H9 (cell line): ENCODE results near the gene PAH. TPM values are rescaled to one million over a fixed set of nuclear protein-coding genes. Genes with fewer than 3 reads are reported as not detected.

Source experiments
- DNase-seq: peaks from one replicate; pipeline ENCODE4 v3.0.0-alpha.2; 2017
- H2AFZ ChIP-seq: one replicate; pipeline ENCODE4 v1.6.1; 2013; ENCODE audit warnings: mild to moderate bottlenecking, low read length, control low read depth, moderate library complexity
- H2AK5ac ChIP-seq: 2 replicates; pipeline ENCODE4 v1.6.1; 2013; ENCODE audit warnings: low read length, control low read depth, mixed read lengths; ENCODE audit not compliant: insufficient read length
- H2BK120ac ChIP-seq: one replicate; pipeline ENCODE4 v1.6.1; 2013; ENCODE audit warnings: low read depth, mild to moderate bottlenecking, low read length, control low read depth, inconsistent platforms; ENCODE audit not compliant: poor library complexity, severe bottlenecking
- H2BK12ac ChIP-seq: 2 replicates; pipeline ENCODE4 v1.6.1; 2013; ENCODE audit warnings: low read length, control low read depth, mixed read lengths, low read depth; ENCODE audit not compliant: insufficient read length
- H2BK15ac ChIP-seq: 2 replicates; pipeline ENCODE4 v1.6.1; 2013; ENCODE audit warnings: low read depth, low read length, control low read depth
- H2BK20ac ChIP-seq: one replicate; pipeline ENCODE4 v1.6.1; 2013; ENCODE audit warnings: low read depth, mild to moderate bottlenecking, low read length, control low read depth, inconsistent platforms; ENCODE audit not compliant: poor library complexity, severe bottlenecking
- H2BK5ac ChIP-seq: 2 replicates; pipeline ENCODE4 v1.6.1; 2013; ENCODE audit warnings: low read length, control low read depth, mixed read lengths; ENCODE audit not compliant: insufficient read length
- H3K14ac ChIP-seq: 2 replicates; pipeline ENCODE4 v1.6.1; 2013; ENCODE audit warnings: low read length, control low read depth; ENCODE audit not compliant: insufficient read depth
- H3K18ac ChIP-seq: 2 replicates; pipeline ENCODE4 v1.6.1; 2013; ENCODE audit warnings: low read depth, mild to moderate bottlenecking, mixed read lengths, low read length, control low read depth; ENCODE audit not compliant: insufficient read length
- H3K23ac ChIP-seq: 2 replicates; pipeline ENCODE4 v1.6.1; 2013; ENCODE audit warnings: low read length, control low read depth, mixed read lengths, low read depth; ENCODE audit not compliant: insufficient read length
- H3K23me2 ChIP-seq: 2 replicates; pipeline ENCODE4 v1.6.1; 2013; ENCODE audit warnings: low read depth, mild to moderate bottlenecking, mixed read lengths, low read length, control low read depth; ENCODE audit not compliant: insufficient read length, poor library complexity, severe bottlenecking
- H3K27ac ChIP-seq: 2 replicates; pipeline ENCODE4 v1.5.1; 2013; ENCODE audit warnings: low read length, control low read depth, mixed read lengths, low read depth; ENCODE audit not compliant: insufficient read length
- H3K27me3 ChIP-seq: 2 replicates; pipeline ENCODE4 v1.6.1; 2013; ENCODE audit warnings: low read length, control low read depth, inconsistent platforms; ENCODE audit not compliant: insufficient read depth
- H3K4ac ChIP-seq: 2 replicates; pipeline ENCODE4 v1.6.1; 2013; ENCODE audit warnings: low read depth, mild to moderate bottlenecking, control low read depth, inconsistent platforms, low read length, moderate library complexity
- H3K4me1 ChIP-seq: 2 replicates; pipeline ENCODE4 v1.6.1; 2013; ENCODE audit warnings: low read length, control low read depth, inconsistent platforms; ENCODE audit not compliant: insufficient read depth
- H3K4me2 ChIP-seq: 2 replicates; pipeline ENCODE4 v1.6.1; 2013; ENCODE audit warnings: low read length, control low read depth, mixed read lengths; ENCODE audit not compliant: insufficient read length, insufficient read depth
- H3K56ac ChIP-seq: 2 replicates; pipeline ENCODE4 v1.6.1; 2013; ENCODE audit warnings: low read depth, mild to moderate bottlenecking, mixed read lengths, low read length, control low read depth; ENCODE audit not compliant: insufficient read length
- H3K79me1 ChIP-seq: 2 replicates; pipeline ENCODE4 v1.6.1; 2013; ENCODE audit warnings: low read depth, mild to moderate bottlenecking, moderate library complexity, low read length, control low read depth, inconsistent platforms; ENCODE audit not compliant: insufficient read depth, poor library complexity, severe bottlenecking
- H3K79me2 ChIP-seq: 2 replicates; pipeline ENCODE4 v1.6.1; 2013; ENCODE audit warnings: low read length, control low read depth, inconsistent platforms; ENCODE audit not compliant: insufficient read depth
- H3K9ac ChIP-seq: 2 replicates; pipeline ENCODE4 v1.6.1; 2013; ENCODE audit warnings: low read length, control low read depth, mixed read lengths; ENCODE audit not compliant: insufficient read length; ENCODE audit errors: extremely low read depth
- H3K9me3 ChIP-seq: one replicate; pipeline ENCODE4 v1.6.1; 2013; ENCODE audit warnings: low read depth, low read length, inconsistent platforms; ENCODE audit not compliant: control insufficient read depth
- H3T11ph ChIP-seq: one replicate; pipeline ENCODE4 v1.6.1; 2013; ENCODE audit warnings: mild to moderate bottlenecking, low read length, control low read depth, inconsistent platforms
- H4K20me1 ChIP-seq: one replicate; pipeline ENCODE4 v1.6.1; 2013; ENCODE audit not compliant: control insufficient read depth, insufficient read length, insufficient read depth
- H4K5ac ChIP-seq: 2 replicates; pipeline ENCODE4 v1.6.1; 2013; ENCODE audit warnings: low read depth, mild to moderate bottlenecking, mixed read lengths, low read length, control low read depth; ENCODE audit not compliant: insufficient read length
- H4K8ac ChIP-seq: replicated peaks from 2 replicates; pipeline ENCODE4 v1.6.1; 2013; ENCODE audit warnings: low read length, control low read depth, mixed read lengths, low read depth; ENCODE audit not compliant: insufficient read length
- H4K91ac ChIP-seq: 2 replicates; pipeline ENCODE4 v1.6.1; 2013; ENCODE audit warnings: low read depth, mild to moderate bottlenecking, moderate library complexity, mixed read lengths, low read length, control low read depth; ENCODE audit not compliant: insufficient read length
- H3K27ac Mint-ChIP-seq, 3 experiments: 2 replicates in 2 of 3; 3 replicates in 1 of 3; pipeline ENCODE4 v1.8.0; 2020 to 2021; ENCODE audit warnings: mixed read lengths in 3 of 3, mild to moderate bottlenecking in 1 of 3, moderate library complexity in 1 of 3
- H3K27me3 Mint-ChIP-seq: 2 replicates; pipeline ENCODE4 v1.8.0; 2021; ENCODE audit warnings: low read depth, mild to moderate bottlenecking, moderate library complexity, mixed read lengths
- H3K36me3 Mint-ChIP-seq, 3 experiments: 2 replicates in 2 of 3; 3 replicates in 1 of 3; pipeline ENCODE4 v1.8.0; 2020 to 2021; ENCODE audit warnings: low read depth in 3 of 3, mixed read lengths in 3 of 3; ENCODE audit not compliant: insufficient read depth in 1 of 3
- H3K4me1 Mint-ChIP-seq, 2 experiments: 2 replicates each; pipeline ENCODE4 v1.8.0; 2020; ENCODE audit warnings: mixed read lengths in 2 of 2
- H3K4me3 Mint-ChIP-seq, 2 experiments: 2 replicates in 1 of 2; 3 replicates in 1 of 2; pipeline ENCODE4 v1.8.0; 2020 to 2021; ENCODE audit warnings: mild to moderate bottlenecking in 2 of 2, mixed read lengths in 2 of 2, moderate library complexity in 1 of 2
- H3K9me3 Mint-ChIP-seq, 2 experiments: 2 replicates in 1 of 2; 3 replicates in 1 of 2; pipeline ENCODE4 v1.8.0; 2020; ENCODE audit warnings: mild to moderate bottlenecking in 2 of 2, mixed read lengths in 2 of 2, moderate library complexity in 1 of 2
- WGBS: extraction: QIAGEN DNeasy Blood & Tissue Kit; methylation state at CpG from one replicate; pipeline ENCODE4 v1.1.7; 2013; ENCODE audit warnings: missing lambda C conversion rate, low lambda C conversion rate, mixed read lengths; ENCODE audit not compliant: insufficient read length; ENCODE audit errors: extremely low coverage; 5-methylcytosine and 5-hydroxymethylcytosine counted together
- total RNA-seq: library from RNA; stranded (reverse); gene quantifications from 2 replicates; pipeline ENCODE4 v1.2.1, GENCODE V29; 2021
- TF ChIP-seq, protein P1 (sequence below): fragments of 200-600 bp; sonication (generic); conservative IDR thresholded peaks from 3 replicates; pipeline ENCODE4 v1.8.0; 2021; ENCODE audit warnings: antibody characterized with exemption, mild to moderate bottlenecking

Gene PAH
- total RNA-seq, 1 experiment from 2014 or later, result 6.1 TPM

DNA sequence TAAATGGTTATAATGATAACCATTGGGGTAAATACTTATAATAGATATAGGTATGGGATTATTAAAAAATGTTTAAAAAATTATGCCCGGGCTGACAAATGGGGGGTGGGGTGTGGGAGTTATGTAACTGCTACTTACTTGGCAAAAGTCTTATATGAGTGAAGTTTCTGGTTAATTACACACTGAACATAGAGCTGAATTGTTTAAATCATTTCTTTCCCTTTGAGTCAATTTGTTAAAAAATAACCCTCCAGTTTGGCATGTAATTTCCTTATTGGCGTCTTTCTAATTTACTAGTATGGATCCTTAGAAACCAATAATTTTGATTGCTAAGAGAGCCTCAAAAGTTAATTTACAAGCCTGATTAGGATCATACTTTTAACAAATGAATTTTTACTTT, 16.7 kb downstream of the PAH start:
- Histone ChIP-seq H2BK20ac (no peak overlapping the region), H2AFZ (no peak overlapping the region), H4K91ac (no peak overlapping the region), H2BK12ac (no peak overlapping the region), H3K4me2 (no peak overlapping the region), H3K79me2 (no peaks in the 10 kb centered on the region), H3K14ac (no peak overlapping the region), H3K27me3 (no peaks in the 10 kb centered on the region), H3K23ac (no peak overlapping the region), H3K79me1 (no peaks in the 10 kb centered on the region), H4K20me1 (no peaks in the 10 kb centered on the region), H3K23me2 (no peaks in the 10 kb centered on the region), H3T11ph (no peak overlapping the region), H2AK5ac (no peak overlapping the region), H3K4ac (no peak overlapping the region), H2BK120ac (no peak overlapping the region), H3K9ac (no peak overlapping the region), H2BK15ac (no peak overlapping the region), H3K18ac (no peak overlapping the region), H4K8ac (no peak overlapping the region), H3K4me1 (no peaks in the 10 kb centered on the region; the same call in 1 of the 2 replicates), H4K5ac (no peak overlapping the region), H3K56ac (no peak overlapping the region), H2BK5ac (no peak overlapping the region), H3K9me3 (no peaks in the 10 kb centered on the region), H3K27ac (no peak overlapping the region)
- Mint-ChIP-seq H3K36me3 (no peaks in the 10 kb centered on the region), H3K27me3 (no peaks in the 10 kb centered on the region; the same call in 1 of the 2 replicates), H3K27ac (no peak overlapping the region), H3K4me1 (no peaks in the 10 kb centered on the region), H3K9me3 (no peaks in the 10 kb centered on the region), H3K4me3 (no peak overlapping the region)
- TF ChIP-seq, protein P1, sequence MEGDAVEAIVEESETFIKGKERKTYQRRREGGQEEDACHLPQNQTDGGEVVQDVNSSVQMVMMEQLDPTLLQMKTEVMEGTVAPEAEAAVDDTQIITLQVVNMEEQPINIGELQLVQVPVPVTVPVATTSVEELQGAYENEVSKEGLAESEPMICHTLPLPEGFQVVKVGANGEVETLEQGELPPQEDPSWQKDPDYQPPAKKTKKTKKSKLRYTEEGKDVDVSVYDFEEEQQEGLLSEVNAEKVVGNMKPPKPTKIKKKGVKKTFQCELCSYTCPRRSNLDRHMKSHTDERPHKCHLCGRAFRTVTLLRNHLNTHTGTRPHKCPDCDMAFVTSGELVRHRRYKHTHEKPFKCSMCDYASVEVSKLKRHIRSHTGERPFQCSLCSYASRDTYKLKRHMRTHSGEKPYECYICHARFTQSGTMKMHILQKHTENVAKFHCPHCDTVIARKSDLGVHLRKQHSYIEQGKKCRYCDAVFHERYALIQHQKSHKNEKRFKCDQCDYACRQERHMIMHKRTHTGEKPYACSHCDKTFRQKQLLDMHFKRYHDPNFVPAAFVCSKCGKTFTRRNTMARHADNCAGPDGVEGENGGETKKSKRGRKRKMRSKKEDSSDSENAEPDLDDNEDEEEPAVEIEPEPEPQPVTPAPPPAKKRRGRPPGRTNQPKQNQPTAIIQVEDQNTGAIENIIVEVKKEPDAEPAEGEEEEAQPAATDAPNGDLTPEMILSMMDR, result no peak
- DNase-seq, result no peak
- no CpG with 5 or more reads among the region's 2 CpGs for WGBS
